DOHH2 (cell line): Measurements from ENCODE around the gene CALML3.

ENCODE experiments used
- H3F3A ChIP-seq: fragments of 200-600 bp; sonication (generic), shearing (Covaris generic); 2 replicates; pipeline ENCODE4 v1.6.0; 2016; ENCODE audit warnings: antibody characterized with exemption, mild to moderate bottlenecking; ENCODE audit not compliant: control insufficient read depth, insufficient read depth
- H3K27ac ChIP-seq: fragments of 200-600 bp; sonication (generic); 2 replicates; pipeline ENCODE4 v1.5.1; 2014; ENCODE audit warnings: low read depth, mild to moderate bottlenecking, low read length, moderate library complexity
- H3K27me3 ChIP-seq: fragments of 200-600 bp; sonication (generic); 2 replicates; pipeline ENCODE4 v1.6.1; 2014; ENCODE audit warnings: mild to moderate bottlenecking, low read length, mixed read lengths; ENCODE audit not compliant: control insufficient read depth
- H3K36me3 ChIP-seq: fragments of 200-600 bp; sonication (generic); 2 replicates; pipeline ENCODE4 v1.6.1; 2014; ENCODE audit warnings: mild to moderate bottlenecking, low read length, moderate library complexity, mixed read lengths; ENCODE audit not compliant: control insufficient read depth
- H3K4me1 ChIP-seq: fragments of 200-600 bp; sonication (generic); 2 replicates; pipeline ENCODE4 v1.6.1; 2014; ENCODE audit warnings: mild to moderate bottlenecking, low read length, mixed read lengths; ENCODE audit not compliant: control insufficient read depth
- H3K4me2 ChIP-seq: fragments of 200-600 bp; sonication (generic); 2 replicates; pipeline ENCODE4 v1.6.0; 2014; ENCODE audit warnings: mild to moderate bottlenecking, low read length, moderate library complexity
- H3K4me3 ChIP-seq: fragments of 200-600 bp; sonication (generic); 2 replicates; pipeline ENCODE4 v1.5.1; 2014; ENCODE audit warnings: mild to moderate bottlenecking, low read length, mixed read lengths
- H3K79me2 ChIP-seq: fragments of 200-600 bp; sonication (generic); 2 replicates; pipeline ENCODE4 v1.6.1; 2014; ENCODE audit warnings: mild to moderate bottlenecking, low read length, mixed read lengths; ENCODE audit not compliant: control insufficient read depth
- H3K9me2 ChIP-seq: fragments of 200-600 bp; sonication (generic); replicated peaks from 2 replicates; pipeline ENCODE4 v1.6.1; 2014; ENCODE audit warnings: mild to moderate bottlenecking, low read length, mixed read lengths; ENCODE audit not compliant: control insufficient read depth
- H3K9me3 ChIP-seq: fragments of 200-600 bp; sonication (generic); 2 replicates; pipeline ENCODE4 v1.6.1; 2014; ENCODE audit warnings: antibody characterized with exemption, low read length, mixed read lengths; ENCODE audit not compliant: control insufficient read depth, insufficient read depth
- H4K20me1 ChIP-seq: fragments of 200-600 bp; sonication (generic); 2 replicates; pipeline ENCODE4 v1.6.0; 2014; ENCODE audit warnings: low read depth, mild to moderate bottlenecking, antibody characterized with exemption, low read length, moderate library complexity; ENCODE audit not compliant: control insufficient read depth, insufficient read depth
- CTCF ChIP-seq: fragments of 200-600 bp; sonication (generic); IDR thresholded peaks from one replicate; pipeline ENCODE4 v1.5.1; 2014; ENCODE audit warnings: antibody characterized with exemption, mild to moderate bottlenecking, low read depth, low read length; ENCODE audit not compliant: poor library complexity, severe bottlenecking
- EZH2phosphoT487 ChIP-seq: fragments of 200-600 bp; sonication (generic); IDR thresholded peaks from 2 replicates; pipeline ENCODE4 v1.6.1; 2017; ENCODE audit warnings: borderline replicate concordance, mild to moderate bottlenecking, antibody characterized with exemption, low read length, moderate library complexity, mixed read lengths

Gene CALML3

GRCh38 chr10:5496261-5497250 is 28.2 kb upstream of the CALML3 start:
- Histone ChIP-seq H3F3A (no peaks in the 10 kb centered on the region), H3K4me1 (peaks cover under 1% of the 10 kb centered on the region; the same call in 1 of the 2 replicates), H3K9me2 (no peaks in the 10 kb centered on the region), H4K20me1 (no peaks in the 10 kb centered on the region), H3K36me3 (no peaks in the 10 kb centered on the region), H3K9me3 (no peaks in the 10 kb centered on the region), H3K4me3 (no peak overlapping the region), H3K27ac (no peak overlapping the region), H3K79me2 (no peaks in the 10 kb centered on the region), H3K4me2 (no peak overlapping the region), H3K27me3 (peaks cover 13% of the 10 kb centered on the region)
- TF ChIP-seq EZH2phosphoT487 (no peak), CTCF (no peak)

DNA sequence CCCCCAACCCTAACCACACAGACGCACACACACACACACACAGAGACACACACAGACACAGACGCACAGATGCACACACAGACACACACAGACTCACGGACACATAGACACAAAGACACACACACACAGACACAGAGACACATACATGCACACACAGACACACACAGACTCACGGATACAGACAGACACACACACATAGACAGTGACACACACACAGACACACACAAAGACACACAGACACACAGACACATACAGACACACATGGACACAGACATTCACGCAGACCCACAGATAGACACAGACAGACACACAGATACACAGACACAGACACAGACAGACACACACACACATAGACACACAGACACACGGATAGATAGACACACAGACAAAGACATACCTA is 27.5 kb upstream of the CALML3 start:
- TF ChIP-seq EZH2phosphoT487 (no peak), CTCF (no peak)
- H3K4me2 ChIP-seq = no peak overlapping the region

DNA sequence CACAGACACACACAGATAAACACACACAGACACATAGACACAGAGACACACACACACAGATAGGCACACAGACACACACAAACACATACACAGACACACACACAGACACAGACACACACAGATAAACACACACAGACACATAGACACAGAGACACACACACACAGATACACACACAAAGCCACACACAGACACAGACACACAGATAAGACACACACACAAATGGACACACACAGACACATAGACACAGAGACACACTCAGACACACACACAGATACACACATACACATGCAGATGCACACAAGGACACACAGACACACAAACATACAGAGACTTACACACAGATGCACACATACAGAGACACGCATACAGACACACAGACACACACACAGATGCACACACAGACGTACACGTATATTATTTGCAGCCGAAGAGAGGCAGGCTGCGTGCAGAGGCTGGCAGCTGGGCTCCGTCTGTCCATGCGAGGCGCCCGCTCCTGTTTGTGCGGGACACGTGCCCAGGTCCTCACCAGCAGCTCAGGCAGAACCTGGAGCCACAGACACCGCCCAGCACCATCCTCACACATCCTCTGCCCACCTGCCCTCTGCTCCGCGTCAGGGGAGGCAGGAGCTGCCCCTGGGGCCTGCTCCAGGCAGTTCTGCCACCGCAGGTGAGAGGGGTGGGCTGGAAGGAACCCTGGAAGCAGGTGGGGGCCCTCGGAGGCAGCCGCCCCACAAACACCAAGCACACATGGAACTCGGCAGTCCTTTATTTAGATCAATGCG is 26.6 kb upstream of the CALML3 start:
- Histone ChIP-seq H3K36me3 (no peaks in the 10 kb centered on the region), H3K79me2 (no peaks in the 10 kb centered on the region), H3K9me2 (no peaks in the 10 kb centered on the region), H3K9me3 (no peaks in the 10 kb centered on the region), H3F3A (no peaks in the 10 kb centered on the region), H4K20me1 (no peaks in the 10 kb centered on the region), H3K27ac (no peak overlapping the region), H3K27me3 (peaks cover 27% of the 10 kb centered on the region), H3K4me3 (no peak overlapping the region), H3K4me2 (no peak overlapping the region), H3K4me1 (no peaks in the 10 kb centered on the region)
- TF ChIP-seq EZH2phosphoT487 (no peak), CTCF (no peak)

More for the DNA sequence above, 27.5 kb upstream of the CALML3 start:
- Histone ChIP-seq H3K9me3 (no peaks in the 10 kb centered on the region), H3K36me3 (no peaks in the 10 kb centered on the region), H3F3A (no peaks in the 10 kb centered on the region), H3K4me3 (no peak overlapping the region), H3K9me2 (no peaks in the 10 kb centered on the region), H3K27ac (no peak overlapping the region), H3K27me3 (peaks cover 20% of the 10 kb centered on the region), H4K20me1 (no peaks in the 10 kb centered on the region), H3K4me1 (no peaks in the 10 kb centered on the region), H3K79me2 (no peaks in the 10 kb centered on the region)
